Measurements from ENCODE around the gene SERPINA5. TPM values are rescaled to one million over a fixed set of nuclear protein-coding genes. Genes with fewer than 3 reads are reported as not detected.

Gene SERPINA5
- total and polyA plus RNA-seq, 2 of the 13 experiments (the other 11 are each of a cell fraction or from before 2014, with no cell fraction given): 449 to 498 TPM

- peak; percentile 77 for TF ChIP-seq MAFF (IDR thresholded peaks at IDR 0.05; ENCODE audit: low read depth, low read length)
- TF ChIP-seq ZBTB25 (CRISPR knock-in tag; IDR thresholded peaks at IDR 0.05): no peak
- TF ChIP-seq ZNF30 (CRISPR knock-in tag; IDR thresholded peaks at IDR 0.05): no peak
- TF ChIP-seq BHLHE40 (IDR thresholded peaks at IDR 0.05; ENCODE audit: low read length): no peak
- TF ChIP-seq ZNF205 (CRISPR knock-in tag; IDR thresholded peaks at IDR 0.05): no peak
- TF ChIP-seq ZNF652 (CRISPR knock-in tag; IDR thresholded peaks at IDR 0.05; ENCODE audit: borderline replicate concordance, low read depth): no peak
- no peak for TF ChIP-seq ZNF234 (CRISPR knock-in tag; conservative IDR thresholded peaks at IDR 0.05)
- TF ChIP-seq ZEB1 (IDR thresholded peaks at IDR 0.05; ENCODE audit: insufficient replicate concordance, low read depth): no peak
- TF ChIP-seq ZMYM3 (CRISPR knock-in tag; IDR thresholded peaks at IDR 0.05): no peak
- no peak for TF ChIP-seq ZNF800 (CRISPR knock-in tag; IDR thresholded peaks at IDR 0.05)
- TF ChIP-seq ZHX2 (IDR thresholded peaks at IDR 0.05; ENCODE audit: low read depth): no peak
- TF ChIP-seq ZHX2 (CRISPR knock-in tag; IDR thresholded peaks at IDR 0.05; ENCODE audit: borderline replicate concordance): no peak
- TF ChIP-seq ZNF460 (CRISPR knock-in tag; IDR thresholded peaks at IDR 0.05; ENCODE audit: borderline replicate concordance): no peak
- TF ChIP-seq ZNF496 (CRISPR knock-in tag; IDR thresholded peaks at IDR 0.05; ENCODE audit: insufficient replicate concordance): no peak
- TF ChIP-seq TCF7 (IDR thresholded peaks at IDR 0.05; ENCODE audit: low read depth): no peak
- TF ChIP-seq FOXP4 (CRISPR knock-in tag; IDR thresholded peaks at IDR 0.05): no peak
- TF ChIP-seq ZBTB7A (CRISPR knock-in tag; IDR thresholded peaks at IDR 0.05): no peak
- no peak for TF ChIP-seq ZSCAN29 (CRISPR knock-in tag; conservative IDR thresholded peaks at IDR 0.05)
- no peak for TF ChIP-seq ELF1 (CRISPR knock-in tag; IDR thresholded peaks at IDR 0.05)
- no peak for TF ChIP-seq PAX8 (CRISPR knock-in tag; IDR thresholded peaks at IDR 0.05; ENCODE audit: borderline replicate concordance)
- no peak for TF ChIP-seq AKAP8 (CRISPR knock-in tag; IDR thresholded peaks at IDR 0.05)
- no peak for TF ChIP-seq RARG (CRISPR knock-in tag; IDR thresholded peaks at IDR 0.05; ENCODE audit: low read depth)
Observed at GRCh38 chr14:94601884-94602391, 20.7 kb downstream of the SERPINA5 start (continued).
